Activated T-helper 1 cell treated with anti-CD3 and anti-CD28 coated beads, Interleukin-2, amount 50 U/mL, for 16 hours (primary cell): ENCODE results near the gene NOP53.
"Not testable (repeated sequence)": the region's sequence is repeated elsewhere in the genome, so short reads cannot be mapped to it uniquely, and the experiment has no call there.

ENCODE experiments used
- DNase-seq, 2 donors: peaks; one replicate each; pipeline ENCODE4 v3.0.0-alpha.2; 2020; ENCODE audit warnings: low read depth in 1 of 2, low spot score in 1 of 2

The NOP53 gene

DNA sequence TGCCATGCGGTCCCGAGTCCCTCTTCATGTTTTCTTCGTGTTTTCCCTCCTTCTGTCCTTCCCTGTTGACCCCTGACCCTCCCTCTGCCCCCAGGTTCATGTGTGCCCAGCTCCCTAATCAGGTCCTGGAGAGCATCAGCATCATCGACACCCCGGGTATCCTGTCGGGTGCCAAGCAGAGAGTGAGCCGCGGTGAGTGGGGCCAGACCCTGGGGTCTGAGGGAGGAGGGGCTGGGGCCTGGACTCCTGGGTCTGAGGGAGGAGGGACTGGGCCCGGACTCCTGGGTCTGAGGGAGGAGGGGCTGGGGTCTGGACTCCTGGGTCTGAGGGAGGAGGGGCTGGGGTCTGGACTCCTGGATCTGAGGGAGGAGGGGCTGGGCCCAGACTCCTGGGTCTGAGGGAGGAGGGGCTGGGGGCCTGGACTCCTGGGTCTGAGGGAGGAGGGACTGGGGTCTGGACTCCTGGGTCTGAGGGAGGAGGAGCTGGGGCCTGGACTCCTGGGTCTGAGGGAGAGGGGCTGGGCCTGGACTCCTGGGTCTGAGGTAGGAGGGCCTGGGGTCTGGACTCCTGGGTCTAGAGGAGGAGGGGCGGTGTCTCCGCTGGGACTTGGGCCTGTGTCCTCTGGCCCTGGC is 26.8 kb upstream of the NOP53 start:
- not testable (repeated sequence) for DNase-seq

GRCh38 chr19:47719047-47719859 is 26.1 kb upstream of the NOP53 start:
- DNase-seq, result no peak

- DNase-seq, result no peak
Measured at GRCh38 chr19:47720669-47721422, 24.5 kb upstream of the NOP53 start.

GRCh38 chr19:47723581-47723940 is 21.8 kb upstream of the NOP53 start:
- DNase-seq, result no peak

DNA sequence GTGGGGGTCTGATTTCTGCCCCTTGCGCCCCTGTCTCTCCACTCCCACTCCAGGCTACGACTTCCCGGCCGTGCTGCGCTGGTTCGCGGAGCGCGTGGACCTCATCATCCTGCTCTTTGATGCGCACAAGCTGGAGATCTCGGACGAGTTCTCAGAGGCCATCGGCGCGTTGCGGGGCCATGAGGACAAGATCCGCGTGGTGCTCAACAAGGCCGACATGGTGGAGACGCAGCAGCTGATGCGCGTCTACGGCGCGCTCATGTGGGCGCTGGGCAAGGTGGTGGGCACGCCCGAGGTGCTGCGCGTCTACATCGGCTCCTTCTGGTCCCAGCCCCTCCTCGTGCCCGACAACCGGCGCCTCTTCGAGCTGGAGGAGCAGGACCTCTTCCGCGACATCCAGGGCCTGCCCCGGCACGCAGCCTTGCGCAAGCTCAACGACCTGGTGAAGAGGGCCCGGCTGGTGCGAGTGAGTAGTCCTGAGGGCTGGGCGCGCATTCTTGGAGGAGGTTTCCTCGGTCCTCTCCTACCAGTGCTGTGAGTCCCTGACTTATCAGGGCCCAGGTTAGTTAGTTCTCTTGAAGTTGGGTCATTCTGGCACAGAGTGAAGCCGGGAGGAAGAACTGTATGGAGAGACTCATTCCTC is 19.5 kb upstream of the NOP53 start:
- DNase-seq, result no peak

- no peak for DNase-seq
Measured at GRCh38 chr19:47726467-47726866, 18.9 kb upstream of the NOP53 start.

DNA sequence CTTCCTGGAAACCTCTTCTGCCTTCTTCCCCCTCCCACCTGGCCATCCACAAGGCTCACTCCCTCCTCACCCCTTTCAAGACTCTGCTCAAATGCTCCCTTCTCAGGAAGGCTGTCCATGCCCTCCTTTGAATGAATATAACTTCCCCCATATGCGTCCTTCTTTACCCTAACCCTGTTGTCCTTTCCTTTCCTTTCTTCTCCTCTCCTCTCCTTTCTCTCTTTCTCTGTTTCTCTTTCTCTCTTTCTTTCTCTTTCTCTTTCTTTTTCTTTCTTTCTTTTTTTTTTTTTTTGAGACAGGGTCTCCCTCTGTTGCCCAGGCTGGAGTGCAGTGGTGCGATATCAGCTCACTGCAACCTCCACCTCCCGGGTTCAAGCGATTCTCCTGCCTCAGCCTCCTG is 17.1 kb upstream of the NOP53 start:
- not testable (repeated sequence) for DNase-seq

- no peak for DNase-seq
Measured at GRCh38 chr19:47729468-47729798, 15.9 kb upstream of the NOP53 start.

GRCh38 chr19:47729799-47730520 is 15.4 kb upstream of the NOP53 start:
- no peak for DNase-seq

DNA sequence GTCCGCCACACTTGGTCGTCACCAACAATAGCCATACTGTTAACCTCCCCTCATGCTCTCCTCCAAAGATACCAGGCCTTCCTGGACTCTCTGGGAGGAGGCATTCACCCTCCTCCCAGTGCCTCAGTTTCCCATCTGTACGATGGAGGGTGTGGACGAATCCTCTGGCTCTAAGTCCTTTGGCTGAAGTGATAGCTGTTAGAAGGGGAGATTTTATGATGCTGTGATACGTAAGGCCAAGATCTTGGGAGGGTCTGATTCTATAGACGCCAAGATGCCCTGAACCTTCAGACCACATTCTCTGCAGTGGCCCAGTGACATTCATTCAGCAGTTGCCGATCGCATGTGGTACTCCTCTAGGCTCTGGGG is 14.8 kb upstream of the NOP53 start:
- no peak for DNase-seq

- DNase-seq, result no peak
Measured at GRCh38 chr19:47730910-47731309, 14.4 kb upstream of the NOP53 start.

DNA sequence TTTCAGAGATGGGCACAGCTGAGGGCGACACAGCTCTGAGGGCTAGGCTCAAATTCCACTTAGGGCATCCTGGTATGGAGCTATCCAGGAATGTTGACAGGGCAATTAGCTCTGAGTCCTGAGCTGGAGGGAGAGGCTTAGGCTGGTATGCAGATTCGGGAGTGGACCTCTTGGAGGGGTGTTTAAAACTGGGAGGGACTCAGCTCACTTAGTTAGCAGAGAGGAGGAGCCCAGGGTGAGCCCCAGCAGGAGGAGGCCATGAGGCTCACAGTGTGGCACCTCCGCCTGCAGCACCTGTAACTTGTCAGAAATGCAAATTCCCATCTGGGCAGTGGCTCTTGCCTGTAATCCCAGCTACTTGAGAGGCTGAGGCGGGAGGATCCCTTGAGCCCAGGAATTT is 10.2 kb upstream of the NOP53 start:
- no peak for DNase-seq

- DNase-seq, result no peak
Measured at GRCh38 chr19:47740866-47741519, 4.4 kb upstream of the NOP53 start.

DNA sequence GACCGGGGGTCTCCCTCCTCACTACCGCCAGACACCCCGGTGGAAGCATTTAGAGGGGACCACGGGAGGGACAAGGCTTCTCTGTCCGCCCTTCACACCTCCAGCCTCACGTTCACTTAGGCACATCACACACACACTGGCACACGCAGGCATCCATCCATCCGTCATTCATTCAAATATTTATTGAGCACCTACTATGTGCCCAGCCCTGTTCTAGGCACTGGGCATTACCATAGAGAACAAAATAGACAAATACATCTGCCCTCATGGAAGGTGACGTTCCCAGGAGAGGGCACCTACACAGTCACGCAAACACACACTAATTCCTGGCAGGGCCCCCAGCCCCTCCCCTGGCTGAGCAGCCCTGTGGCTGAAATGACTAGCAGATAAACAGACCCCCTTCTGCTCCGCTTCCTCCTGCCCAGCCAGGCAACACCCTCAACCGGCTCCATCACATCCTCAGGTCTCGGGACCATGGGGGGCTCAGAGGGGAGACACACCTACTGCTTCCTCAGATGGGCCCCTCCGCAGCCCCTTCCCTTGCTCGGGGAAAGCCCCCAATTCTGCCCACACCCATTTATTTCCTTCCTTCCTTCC is 3.7 kb upstream of the NOP53 start:
- DNase-seq, result no peak

DNA sequence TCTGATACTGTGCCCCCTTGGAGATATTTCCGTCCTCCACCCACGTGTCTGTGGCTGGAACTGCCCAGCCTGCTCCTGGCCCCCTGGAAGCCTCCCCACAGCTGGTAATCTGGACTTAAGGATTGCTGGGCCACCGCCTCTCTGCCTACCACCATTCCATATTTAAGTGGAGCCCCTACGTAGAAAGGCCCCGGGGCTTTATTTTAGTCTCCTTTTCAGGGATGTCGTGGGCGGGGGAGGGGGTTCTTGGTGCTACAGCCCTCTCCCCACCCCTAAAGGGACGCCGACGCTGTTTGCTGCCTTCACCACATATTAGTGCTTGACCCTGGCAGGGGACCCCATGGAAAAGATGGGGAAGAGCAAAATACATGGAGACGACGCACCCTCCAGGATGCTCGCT is 2.7 kb upstream of the NOP53 start:
- DNase-seq, result no peak

DNA sequence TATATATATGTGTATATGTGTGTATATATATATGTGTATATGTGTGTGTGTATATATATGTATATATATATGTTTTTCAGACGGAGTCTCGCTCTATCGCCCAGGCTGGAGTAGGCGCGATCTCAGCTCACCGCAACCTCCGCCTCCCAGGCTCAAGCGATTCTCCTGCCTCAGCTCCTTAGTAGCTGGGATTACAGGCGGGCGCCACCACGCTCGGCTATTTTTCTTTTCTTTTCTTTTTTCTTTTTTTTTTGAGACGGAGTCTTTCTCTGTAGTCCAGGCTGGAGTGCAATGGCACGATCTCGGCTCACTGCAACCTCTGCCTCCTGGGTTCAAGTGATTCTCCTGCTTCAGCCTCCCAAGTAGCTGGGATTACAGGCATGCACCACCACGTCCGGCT is 783 bp downstream of the NOP53 start:
- DNase-seq, result not testable (repeated sequence)

DNA sequence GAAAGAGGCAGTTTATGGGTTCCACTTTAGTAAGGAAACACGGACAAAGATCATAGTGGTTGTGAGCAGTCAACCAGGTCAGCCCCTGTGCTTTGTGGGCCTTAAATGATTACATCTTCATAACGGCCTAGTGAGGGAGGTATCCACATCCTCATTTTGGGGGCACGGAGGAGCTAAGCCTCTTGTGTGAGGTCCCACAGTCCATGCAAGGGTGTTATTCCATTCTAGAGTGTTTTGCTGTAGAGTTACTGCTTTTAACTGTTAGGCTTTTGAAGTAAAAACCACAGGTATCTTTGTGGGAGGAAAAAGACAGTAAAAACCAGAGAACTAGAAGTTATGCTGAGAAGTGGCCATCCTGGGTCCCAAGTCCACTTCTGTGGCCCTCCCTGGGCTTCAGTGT is 4.0 kb downstream of the NOP53 start:
- no peak for DNase-seq

GRCh38 chr19:47750752-47751151 is 5.4 kb downstream of the NOP53 start:
- no peak for DNase-seq

GRCh38 chr19:47752440-47753211 is 7.3 kb downstream of the NOP53 start:
- DNase-seq, result no peak
